ENCODE measurements around the gene ITCH. TPM values are rescaled to one million over a fixed set of nuclear protein-coding genes. Genes with fewer than 3 reads are reported as not detected.
"Not testable (repeated sequence)": the region's sequence is repeated elsewhere in the genome, so short reads cannot be mapped to it uniquely, and the experiment has no call there.

The ITCH gene
- total and polyA plus RNA-seq, 2 experiments from 2014 or later = 22.1 to 61.2 TPM

- H2AFZ ChIP-seq = no peak overlapping the region
- H3K9me2 ChIP-seq (replicated peaks; ENCODE audit: insufficient read depth) = no peaks in the 10 kb centered on the region
- DNase-seq (ENCODE audit: low spot score) = no peak
- no peaks in the 10 kb centered on the region for H4K20me1 ChIP-seq (ENCODE audit: insufficient read depth, poor library complexity, severe bottlenecking)
- no peaks in the 10 kb centered on the region for H3K9me3 ChIP-seq (ENCODE audit: low read depth)
- H3K4me2 ChIP-seq = no peak overlapping the region
- TF ChIP-seq EZH2 (IDR thresholded peaks at IDR 0.05; ENCODE audit: borderline replicate concordance) (no peak), CTCF (IDR thresholded peaks at IDR 0.05; ENCODE audit: poor library complexity) (no peak), EZH2phosphoT487 (IDR thresholded peaks at IDR 0.05; ENCODE audit: low read depth, severe bottlenecking, unreplicated experiment) (no peak)
- H3K4me1 ChIP-seq (ENCODE audit: insufficient read depth) = no peaks in the 10 kb centered on the region
- no peaks in the 10 kb centered on the region for H3K79me2 ChIP-seq
- H3K36me3 ChIP-seq (replicated peaks; ENCODE audit: insufficient read depth, low read depth) = no peaks in the 10 kb centered on the region
- H3K4me3 ChIP-seq = no peak overlapping the region
- no peak overlapping the region for H3K27ac ChIP-seq
- no peaks in the 10 kb centered on the region for H3K27me3 ChIP-seq
- 41% methylated on average over 2 of the region's 2 CpGs for WGBS (ENCODE audit: low lambda C conversion rate, missing lambda C conversion rate)
Measured at GRCh38 chr20:34324541-34324940, 38.5 kb upstream of the ITCH start.

GRCh38 chr20:34328207-34328606 lies 34.9 kb upstream of the ITCH start:
- H3K79me2 ChIP-seq; DNase-seq (ENCODE audit: low spot score); H3K27ac ChIP-seq; H3K9me3 ChIP-seq (ENCODE audit: low read depth); H3K4me2 ChIP-seq; H4K20me1 ChIP-seq (ENCODE audit: insufficient read depth, poor library complexity, severe bottlenecking); H3K4me3 ChIP-seq; H3K4me1 ChIP-seq (ENCODE audit: insufficient read depth); H3K36me3 ChIP-seq (replicated peaks; ENCODE audit: insufficient read depth, low read depth); H2AFZ ChIP-seq; H3K9me2 ChIP-seq (replicated peaks; ENCODE audit: insufficient read depth); H3K27me3 ChIP-seq: not testable (repeated sequence)
- 98% methylated on average over 4 of the region's 4 CpGs for WGBS (ENCODE audit: low lambda C conversion rate, missing lambda C conversion rate)

GRCh38 chr20:34328928-34329677 lies 34.0 kb upstream of the ITCH start:
- H3K27ac ChIP-seq = no peak overlapping the region
- 93% methylated on average over 9 of the region's 9 CpGs for WGBS (ENCODE audit: low lambda C conversion rate, missing lambda C conversion rate)
- H3K27me3 ChIP-seq = no peaks in the 10 kb centered on the region
- no peaks in the 10 kb centered on the region for H3K79me2 ChIP-seq
- no peaks in the 10 kb centered on the region for H4K20me1 ChIP-seq (ENCODE audit: insufficient read depth, poor library complexity, severe bottlenecking)
- TF ChIP-seq CTCF (IDR thresholded peaks at IDR 0.05; ENCODE audit: poor library complexity) = no peak
- TF ChIP-seq EZH2phosphoT487 (IDR thresholded peaks at IDR 0.05; ENCODE audit: low read depth, severe bottlenecking, unreplicated experiment) = no peak
- TF ChIP-seq EZH2 (IDR thresholded peaks at IDR 0.05; ENCODE audit: borderline replicate concordance) = no peak
- no peaks in the 10 kb centered on the region for H3K36me3 ChIP-seq (replicated peaks; ENCODE audit: insufficient read depth, low read depth)
- no peaks in the 10 kb centered on the region for H3K9me3 ChIP-seq (ENCODE audit: low read depth)
- no peaks in the 10 kb centered on the region for H3K4me1 ChIP-seq (ENCODE audit: insufficient read depth)
- H3K4me2 ChIP-seq = no peak overlapping the region
- H3K4me3 ChIP-seq = no peak overlapping the region
- DNase-seq (ENCODE audit: low spot score) = no peak
- no peak overlapping the region for H2AFZ ChIP-seq
- no peaks in the 10 kb centered on the region for H3K9me2 ChIP-seq (replicated peaks; ENCODE audit: insufficient read depth)

- H4K20me1 ChIP-seq (ENCODE audit: insufficient read depth, poor library complexity, severe bottlenecking); H3K9me3 ChIP-seq (ENCODE audit: low read depth); DNase-seq (ENCODE audit: low spot score); H3K4me2 ChIP-seq; H3K27ac ChIP-seq; H3K27me3 ChIP-seq; H3K4me1 ChIP-seq (ENCODE audit: insufficient read depth); H3K9me2 ChIP-seq (replicated peaks; ENCODE audit: insufficient read depth); H2AFZ ChIP-seq; H3K79me2 ChIP-seq; H3K4me3 ChIP-seq; H3K36me3 ChIP-seq (replicated peaks; ENCODE audit: insufficient read depth, low read depth): not testable (repeated sequence)
- 89% methylated on average over 15 of the region's 15 CpGs for WGBS (ENCODE audit: low lambda C conversion rate, missing lambda C conversion rate)
Measured at GRCh38 chr20:34330861-34331544, 32.1 kb upstream of the ITCH start.
